Colon (tissue), 2 donors: ENCODE results near the gene EID3.
"Not testable (repeated sequence)": the region's sequence is repeated elsewhere in the genome, so short reads cannot be mapped to it uniquely, and the experiment has no call there.

ENCODE experiments used
- FAIRE-seq: peaks from 2 replicates; lab custom pipeline; 2012; peaks lifted over from hg19 to GRCh38; lab: Jason Lieb, UNC
- donor health status: control.
- donor health status: control.

Gene EID3

DNA sequence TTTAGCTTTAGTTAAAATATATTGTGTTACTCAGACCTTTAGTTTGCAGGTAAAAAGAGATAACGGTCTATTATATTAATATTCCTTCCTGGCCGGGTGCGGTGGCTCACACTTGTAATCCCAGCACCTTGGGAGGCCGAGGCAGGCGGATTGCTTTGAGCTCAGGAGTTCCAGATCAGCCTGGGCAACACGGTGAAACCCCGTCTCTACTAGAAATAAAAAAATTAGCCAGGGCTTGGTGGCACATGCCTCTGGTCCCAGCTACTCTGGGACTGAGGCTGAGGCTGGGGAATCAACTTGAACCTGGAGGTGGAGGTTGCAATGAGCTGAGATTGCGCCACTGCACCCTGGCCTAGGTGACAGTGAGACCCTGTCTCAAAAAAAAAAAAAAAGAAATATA is 13.2 kb upstream of the EID3 start:
- no peak for FAIRE-seq

DNA sequence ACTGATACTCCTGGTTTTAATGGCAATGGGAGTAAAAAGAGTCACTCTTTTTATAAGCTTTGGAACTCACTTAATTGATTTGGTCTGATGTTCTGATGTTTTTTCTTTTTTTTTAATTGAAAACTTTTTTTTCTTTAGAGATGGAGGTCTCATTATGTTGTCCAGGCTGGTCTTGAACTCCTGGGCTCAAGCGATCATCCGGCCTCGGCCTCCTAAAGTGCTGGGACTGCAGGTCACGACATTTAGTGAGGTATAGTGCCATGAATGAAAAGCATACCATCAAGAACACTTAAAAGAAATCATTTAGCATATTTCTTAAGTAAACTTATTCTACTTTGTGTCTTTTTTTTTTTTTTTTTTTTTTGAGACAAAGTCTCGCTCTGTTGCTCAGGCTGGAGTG is 12.7 kb upstream of the EID3 start:
- no peak for FAIRE-seq

GRCh38 chr12:104291867-104292524 is 11.5 kb upstream of the EID3 start:
- FAIRE-seq = no peak

GRCh38 chr12:104292872-104293794 is 10.4 kb upstream of the EID3 start:
- no peak for FAIRE-seq

DNA sequence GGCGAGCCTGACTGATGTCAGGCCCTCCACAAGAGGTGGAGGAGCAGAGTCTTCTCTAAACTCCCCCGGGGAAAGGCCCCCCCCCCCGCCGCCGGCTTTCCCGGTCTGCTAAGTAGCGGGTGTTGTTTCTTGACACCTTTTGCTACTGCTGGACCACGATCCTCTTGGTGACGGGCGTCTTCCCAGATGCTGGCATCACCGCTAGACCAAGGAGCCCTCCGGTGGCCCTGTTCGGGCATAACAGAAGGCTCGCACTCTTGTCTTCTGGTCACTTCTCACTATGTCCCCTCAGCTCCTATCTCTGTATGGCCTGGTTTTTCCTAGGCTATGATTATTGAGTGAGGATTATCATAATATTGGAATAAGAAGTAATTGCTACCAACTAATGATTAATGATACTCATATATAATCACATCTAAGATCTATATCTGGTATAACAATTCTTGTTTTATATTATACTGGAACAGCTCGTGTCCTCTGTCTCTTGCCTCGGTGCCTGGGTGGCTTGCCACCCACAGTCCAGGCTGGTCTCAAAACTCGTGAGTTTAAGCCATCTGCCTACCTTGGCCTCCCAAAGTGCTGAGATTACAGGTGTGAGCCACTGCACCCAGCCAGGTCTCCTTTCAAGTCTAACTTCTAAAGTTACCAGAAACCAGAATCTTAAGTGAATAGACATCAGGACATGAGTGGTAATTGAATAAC is 9.2 kb upstream of the EID3 start:
- FAIRE-seq = not testable (repeated sequence)

- FAIRE-seq = no peak
Observed at GRCh38 chr12:104294927-104295668, 8.4 kb upstream of the EID3 start.

- no peak for FAIRE-seq
Observed at GRCh38 chr12:104295954-104296353, 7.6 kb upstream of the EID3 start.

DNA sequence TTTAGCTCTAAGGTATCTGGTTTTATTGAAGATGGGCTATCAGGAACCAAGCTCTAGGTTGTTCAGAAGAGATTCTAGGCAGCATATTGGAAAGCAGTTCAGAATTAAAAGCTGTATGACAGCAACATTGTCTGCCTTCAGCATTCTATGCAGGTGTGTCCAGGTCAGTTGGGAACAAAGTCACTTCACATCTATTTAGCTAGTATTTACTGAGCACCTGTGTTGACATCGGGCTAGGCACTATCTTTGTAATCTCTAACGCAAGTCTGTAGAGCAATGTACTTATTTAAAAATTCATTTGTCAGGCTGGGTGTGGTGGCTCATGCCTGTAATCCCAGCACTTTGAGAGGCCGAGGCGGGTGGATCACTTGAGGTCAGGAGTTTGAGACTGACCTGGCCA is 6.8 kb upstream of the EID3 start:
- FAIRE-seq = no peak

DNA sequence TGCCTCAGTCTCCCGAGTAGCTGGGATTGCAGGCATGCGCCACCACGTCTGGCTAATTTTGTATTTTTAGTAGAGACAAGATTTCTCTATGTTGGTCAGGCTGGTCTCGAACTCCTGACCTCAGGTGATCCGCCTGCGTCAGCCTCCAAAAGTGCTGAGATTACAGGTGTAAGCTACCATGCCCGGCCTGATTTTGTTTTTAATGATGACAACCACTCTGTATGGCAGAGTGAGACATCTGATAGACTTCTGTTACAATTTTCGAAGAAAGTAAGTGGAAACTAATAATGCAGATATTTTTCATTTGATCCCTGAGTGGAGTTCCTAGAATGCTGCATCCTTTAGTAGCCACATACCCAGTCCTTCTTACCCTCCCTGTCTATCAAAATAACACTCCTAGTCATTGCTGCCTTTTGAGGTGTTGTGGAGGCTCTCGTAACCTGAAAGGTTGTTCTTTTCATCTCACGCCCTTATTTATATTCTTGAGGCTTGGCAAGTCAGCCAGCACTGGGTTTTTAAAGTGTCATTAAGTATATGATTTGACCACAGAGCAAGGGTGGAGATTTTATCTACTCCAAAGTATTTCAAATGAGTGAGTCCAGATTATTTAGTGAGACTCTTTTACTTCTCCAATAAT is 5.9 kb upstream of the EID3 start:
- FAIRE-seq = no peak

DNA sequence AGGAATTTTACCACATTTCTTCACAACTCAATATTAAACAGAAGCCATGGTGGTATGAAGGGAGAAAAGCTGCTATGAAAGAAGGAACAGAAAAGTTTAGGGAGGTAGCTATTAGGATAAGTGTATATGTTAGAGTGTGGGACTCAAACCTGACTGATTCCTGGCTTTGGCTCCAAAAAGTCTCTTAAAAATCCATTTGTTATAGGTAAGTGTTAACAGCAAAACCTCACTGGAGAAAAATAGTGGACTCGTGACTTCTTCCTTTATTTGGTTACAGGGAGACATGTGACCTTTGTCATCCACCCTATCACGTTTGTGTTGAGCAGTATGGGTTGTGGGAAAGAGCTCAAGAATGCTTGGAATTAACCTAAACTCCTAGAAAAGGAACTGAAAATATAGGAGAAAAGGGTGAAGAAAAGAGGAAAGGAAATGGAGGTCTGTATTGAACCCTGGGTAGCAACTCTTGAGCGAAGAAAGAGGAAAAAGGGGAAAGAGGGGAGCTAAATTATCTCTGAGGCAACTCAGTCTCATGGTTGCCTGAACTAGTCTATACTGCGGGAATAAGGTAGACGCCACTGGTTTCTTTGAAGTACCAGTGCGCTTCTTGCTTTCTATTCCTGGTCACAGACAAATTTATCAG is 3.6 kb upstream of the EID3 start:
- no peak for FAIRE-seq

- no peak for FAIRE-seq
Observed at GRCh38 chr12:104304261-104305009, 896 bp downstream of the EID3 start.

- no peak for FAIRE-seq
Observed at GRCh38 chr12:104305349-104305748, 1.8 kb downstream of the EID3 start.

GRCh38 chr12:104306376-104306775 is 2.8 kb downstream of the EID3 start:
- no peak for FAIRE-seq

DNA sequence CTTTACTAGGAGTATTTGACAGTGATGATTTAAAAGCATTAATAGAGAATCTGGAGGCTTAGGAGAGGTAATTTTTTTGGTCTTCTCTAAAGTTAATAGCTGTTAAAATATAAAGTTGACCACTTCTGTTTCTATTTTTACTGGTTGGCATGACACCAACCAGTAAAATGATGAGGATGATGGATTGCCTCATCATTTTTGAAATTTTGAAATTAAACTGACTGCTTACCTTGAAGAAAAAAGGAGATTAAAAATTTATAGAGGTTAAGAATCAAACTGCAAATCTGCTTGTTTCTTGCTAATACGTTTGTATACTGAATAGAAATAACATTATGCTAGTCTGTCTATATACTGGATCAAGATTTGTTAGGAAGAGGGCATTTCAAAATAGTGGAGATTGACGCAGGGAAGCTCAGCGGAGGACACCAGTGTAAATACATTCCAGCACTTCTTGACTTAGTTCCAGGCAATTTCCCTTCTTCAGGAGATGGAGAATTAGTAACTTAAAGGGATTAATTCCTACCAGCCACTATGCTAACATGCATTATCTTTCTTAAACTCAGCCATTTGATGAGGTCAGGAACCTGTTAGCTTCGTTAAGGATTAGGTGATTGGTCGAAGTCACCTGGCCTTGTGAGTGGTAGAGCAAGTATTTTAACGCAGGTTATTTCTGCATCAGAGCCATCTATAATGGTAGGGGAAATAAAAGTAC is 3.6 kb downstream of the EID3 start:
- FAIRE-seq = no peak

DNA sequence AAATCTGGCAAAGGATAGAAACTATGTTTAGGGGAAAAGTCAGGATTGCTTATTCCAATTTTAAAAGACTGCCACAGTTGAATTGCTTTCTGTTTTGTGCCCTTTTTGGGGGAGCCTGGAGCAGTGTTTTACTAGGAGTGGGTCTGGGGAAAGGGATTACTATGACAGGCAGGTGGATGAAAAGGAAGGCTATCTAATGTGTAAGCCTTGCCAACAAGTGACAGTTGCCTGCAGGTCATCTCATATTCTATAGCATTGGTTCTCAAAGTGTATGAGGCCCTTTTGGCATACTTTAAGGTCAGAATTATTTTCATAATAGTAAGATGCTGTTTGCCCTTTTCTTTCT is 4.1 kb downstream of the EID3 start:
- no peak for FAIRE-seq

- no peak for FAIRE-seq
Observed at GRCh38 chr12:104309446-104309993, 6.0 kb downstream of the EID3 start.

DNA sequence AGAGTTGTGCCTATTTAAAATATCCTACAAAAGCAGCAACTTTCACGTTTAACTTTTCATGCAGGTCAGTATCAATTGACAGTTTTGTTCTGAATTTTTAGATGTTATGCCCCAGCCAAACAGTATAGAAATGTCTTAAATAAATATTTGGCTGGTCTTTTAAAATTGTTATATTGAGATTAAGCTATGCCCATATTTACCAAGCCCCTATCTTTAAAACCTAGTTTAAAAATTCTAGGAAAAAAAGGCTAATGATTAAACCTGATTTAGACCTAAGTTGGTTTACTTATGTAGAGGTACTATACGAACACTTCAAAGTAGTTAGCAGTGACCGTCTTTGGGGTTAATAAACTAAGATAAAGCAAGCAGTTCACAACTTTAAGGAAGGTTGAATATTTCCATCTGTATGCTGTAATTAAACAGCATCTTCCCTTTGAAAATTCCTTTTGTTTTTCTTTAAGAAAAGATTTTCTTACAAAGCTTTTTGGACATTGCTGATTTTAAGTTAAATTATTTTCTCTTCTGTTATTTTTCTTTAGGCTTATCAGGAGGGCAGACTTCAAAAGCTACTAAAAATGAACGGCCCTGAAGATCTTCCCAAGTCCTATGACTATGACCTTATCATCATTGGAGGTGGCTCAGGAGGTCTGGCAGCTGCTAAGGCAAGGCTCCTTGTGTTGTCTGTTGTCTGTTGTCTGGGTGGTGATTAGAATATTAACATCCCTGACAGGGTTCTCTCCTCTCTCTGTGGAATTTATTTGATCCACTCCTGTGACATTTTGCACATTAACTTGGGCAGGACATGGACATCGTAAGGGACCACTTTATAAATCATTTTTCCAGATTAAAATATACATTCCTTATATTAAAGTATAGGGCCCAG is 7.5 kb downstream of the EID3 start:
- FAIRE-seq = no peak

- FAIRE-seq = no peak
Observed at GRCh38 chr12:104312202-104312601, 8.7 kb downstream of the EID3 start.

- no peak for FAIRE-seq
Observed at GRCh38 chr12:104312654-104313053, 9.1 kb downstream of the EID3 start.
